Measurements from ENCODE around the gene MRPL14.
"Not testable (repeated sequence)": the region's sequence is repeated elsewhere in the genome, so short reads cannot be mapped to it uniquely, and the experiment has no call there.

MRPL14 gene

GRCh38 chr6:44149369-44150012 lies 22.2 kb upstream of the MRPL14 start:
- DNase-seq = no peak

- no peak for DNase-seq
Measured at GRCh38 chr6:44148306-44148705, 21.1 kb upstream of the MRPL14 start.

DNA sequence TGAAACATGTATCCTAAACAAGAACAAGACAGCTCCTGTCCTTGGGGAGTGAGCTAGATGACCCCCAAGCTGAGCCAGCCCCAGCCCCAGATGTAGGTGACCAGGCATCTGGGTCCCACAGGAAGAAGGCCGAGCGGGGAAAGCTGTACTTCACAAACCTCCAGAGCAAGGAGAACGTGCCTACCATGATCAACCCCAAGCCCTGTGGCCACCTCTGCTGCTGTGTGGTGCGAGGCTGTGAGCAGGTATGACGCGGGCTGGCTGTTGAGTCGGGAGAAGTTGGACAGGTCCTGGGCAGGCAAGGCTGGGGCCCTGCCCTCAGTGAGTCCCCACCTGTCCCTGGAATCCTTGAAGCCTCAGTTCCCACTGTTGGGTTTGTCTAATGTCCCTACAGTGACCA lies 20.0 kb upstream of the MRPL14 start:
- no peak for DNase-seq

GRCh38 chr6:44146685-44147084 lies 19.4 kb upstream of the MRPL14 start:
- no peak for DNase-seq

- no peak for DNase-seq
Measured at GRCh38 chr6:44145839-44146238, 18.6 kb upstream of the MRPL14 start.

DNA sequence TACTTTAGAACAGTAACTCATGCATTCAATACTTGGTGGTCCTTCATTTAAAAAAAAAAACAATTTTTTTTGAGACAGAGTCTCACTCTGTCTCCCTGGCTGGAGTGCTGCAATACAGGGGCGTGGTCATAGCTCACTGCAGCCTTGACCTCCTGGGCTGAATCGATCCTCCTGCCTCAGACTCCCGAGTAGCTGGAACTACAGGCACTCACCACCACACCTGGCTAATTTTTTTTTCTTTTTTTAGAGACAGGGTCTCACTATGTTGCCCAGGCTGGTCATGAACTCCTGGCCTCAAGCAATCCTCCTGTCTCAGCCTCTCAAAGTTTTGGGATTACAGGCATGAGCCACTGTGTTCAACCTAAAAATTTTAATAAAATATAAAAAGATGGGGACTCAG lies 17.3 kb upstream of the MRPL14 start:
- DNase-seq = not testable (repeated sequence)

GRCh38 chr6:44143731-44144130 lies 16.5 kb upstream of the MRPL14 start:
- DNase-seq = no peak

DNA sequence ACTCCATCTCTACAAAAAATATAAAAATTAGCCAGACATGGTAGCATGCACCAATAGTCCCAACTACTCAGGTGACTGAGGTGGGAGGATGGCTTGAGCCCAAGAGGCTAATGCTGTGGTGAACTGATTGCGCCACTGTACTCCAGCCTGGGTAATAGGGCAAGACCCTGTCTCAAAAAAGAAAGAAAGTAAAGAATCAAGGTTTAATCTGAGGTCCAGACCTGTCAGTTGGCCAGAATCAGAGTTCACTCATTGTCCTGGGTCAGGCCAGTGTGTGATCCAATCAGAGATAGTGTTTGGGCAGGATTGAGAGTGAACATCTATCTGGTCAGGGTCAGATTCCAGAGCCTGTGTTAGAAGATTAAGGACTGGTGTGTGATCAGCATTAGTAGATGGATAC lies 15.6 kb upstream of the MRPL14 start:
- no peak for DNase-seq

DNA sequence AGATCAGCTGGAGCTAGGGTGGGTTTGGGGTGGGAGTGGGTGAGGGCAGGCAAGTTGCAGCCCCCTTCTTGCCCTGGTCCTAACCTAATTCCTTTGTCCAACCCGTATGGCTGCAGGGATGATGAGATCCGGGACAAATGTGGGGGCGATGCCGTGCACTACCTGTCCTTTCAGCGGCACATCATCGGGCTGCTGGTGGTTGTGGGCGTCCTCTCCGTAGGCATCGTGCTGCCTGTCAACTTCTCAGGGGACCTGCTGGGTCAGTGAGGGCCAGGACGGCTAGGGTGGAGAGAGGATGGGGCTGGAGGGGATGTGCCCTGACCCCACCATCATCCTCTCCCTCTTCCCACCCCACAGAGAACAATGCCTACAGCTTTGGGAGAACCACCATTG lies 12.1 kb upstream of the MRPL14 start:
- DNase-seq = no peak

GRCh38 chr6:44138717-44139350 lies 11.6 kb upstream of the MRPL14 start:
- DNase-seq = no peak

GRCh38 chr6:44135875-44136274 lies 8.6 kb upstream of the MRPL14 start:
- DNase-seq = no peak

GRCh38 chr6:44135173-44135758 lies 8.0 kb upstream of the MRPL14 start:
- DNase-seq = no peak

- no peak for DNase-seq
Measured at GRCh38 chr6:44133981-44134711, 6.9 kb upstream of the MRPL14 start.

- peak; percentile 53 to 77 for DNase-seq
Measured at GRCh38 chr6:44133003-44133931, 6.0 kb upstream of the MRPL14 start.

- DNase-seq = no peak
Measured at GRCh38 chr6:44132476-44132875, 5.2 kb upstream of the MRPL14 start.

GRCh38 chr6:44131892-44132291 lies 4.6 kb upstream of the MRPL14 start:
- no peak for DNase-seq

DNA sequence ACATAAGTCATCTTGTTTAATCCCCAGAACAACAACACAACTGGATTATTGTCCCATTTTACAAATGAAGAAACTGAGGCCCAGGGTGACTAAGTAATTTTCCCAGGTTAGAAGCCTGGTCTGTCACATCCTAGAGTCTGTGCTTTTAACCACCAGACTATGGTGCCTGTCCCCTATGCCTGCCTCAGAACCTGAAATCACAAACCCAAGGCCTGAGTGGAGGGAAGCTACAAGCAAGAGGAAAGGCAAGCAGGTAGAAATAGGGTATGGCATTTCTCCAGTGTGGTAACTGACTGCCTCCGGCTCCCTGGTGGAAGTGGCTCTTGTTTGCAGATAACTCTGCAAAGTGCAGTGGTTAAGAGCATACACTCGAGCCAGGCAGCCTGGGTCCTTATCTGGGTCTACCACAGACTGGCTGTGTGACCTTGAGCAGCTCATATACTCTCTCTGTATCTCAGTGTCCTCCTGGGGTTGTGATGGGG lies 2.6 kb upstream of the MRPL14 start:
- no peak for DNase-seq

GRCh38 chr6:44128020-44128917 lies 1.0 kb upstream of the MRPL14 start:
- DNase-seq = no peak

DNA sequence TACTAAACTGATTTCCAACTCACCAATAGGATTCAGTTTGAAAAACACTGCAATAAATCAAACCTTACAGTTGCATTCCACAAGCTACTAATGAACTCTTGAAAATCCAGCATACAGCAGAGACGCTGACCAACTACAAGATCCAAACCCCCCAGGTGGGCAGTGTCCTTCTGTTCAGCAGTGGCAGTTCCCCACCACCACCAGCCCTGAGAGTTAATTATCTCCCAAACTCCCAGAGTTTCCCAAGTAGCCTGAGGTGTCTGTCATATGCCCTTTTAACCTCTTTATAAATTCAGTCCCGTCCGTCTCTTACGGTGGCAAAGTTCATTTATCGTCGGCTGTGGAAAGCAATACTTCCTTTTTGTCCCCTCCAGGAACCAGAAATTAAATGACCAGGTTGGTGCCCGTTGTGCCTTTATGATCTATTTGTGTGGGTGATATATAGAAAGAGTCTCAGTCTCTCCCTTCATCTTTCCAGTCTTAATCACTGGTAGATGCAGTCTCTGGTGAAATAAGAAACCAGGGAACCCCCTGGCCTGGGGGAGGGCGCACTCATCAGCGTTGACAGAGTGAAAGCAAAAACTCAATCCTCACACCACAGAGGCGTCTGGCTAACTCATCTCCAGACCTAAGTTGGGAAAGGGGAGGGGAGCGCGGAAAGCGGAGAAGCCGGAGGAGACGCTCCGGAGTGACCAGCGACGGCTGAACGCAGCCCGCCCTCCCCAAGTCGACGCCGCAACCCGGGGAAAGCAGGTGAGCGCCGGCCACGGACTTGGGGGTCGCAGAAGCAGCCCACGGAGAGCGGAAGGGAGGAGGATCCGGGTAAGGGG lies 717 bp downstream of the MRPL14 start:
- peak in 1 of 2 experiments; percentile 53 for DNase-seq

DNA sequence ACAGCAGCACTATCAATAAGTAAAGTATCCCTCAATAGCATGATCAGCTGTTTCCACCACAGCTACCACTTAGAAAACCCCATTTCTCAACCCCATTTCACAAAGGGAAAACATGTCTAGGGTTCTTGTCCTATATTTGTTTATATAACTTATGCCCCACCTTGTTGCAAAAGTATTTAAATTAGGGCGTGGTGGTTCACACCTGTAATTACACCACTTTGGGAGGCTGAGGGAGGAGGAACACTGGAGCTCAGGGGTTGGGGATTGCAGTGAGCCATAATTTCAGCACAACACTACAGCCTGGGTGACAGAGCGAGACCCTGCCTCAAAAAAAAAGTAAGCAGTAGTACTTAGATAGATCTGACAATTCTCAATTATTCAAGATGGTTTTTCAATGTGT lies 3.7 kb downstream of the MRPL14 start:
- no peak for DNase-seq

DNA sequence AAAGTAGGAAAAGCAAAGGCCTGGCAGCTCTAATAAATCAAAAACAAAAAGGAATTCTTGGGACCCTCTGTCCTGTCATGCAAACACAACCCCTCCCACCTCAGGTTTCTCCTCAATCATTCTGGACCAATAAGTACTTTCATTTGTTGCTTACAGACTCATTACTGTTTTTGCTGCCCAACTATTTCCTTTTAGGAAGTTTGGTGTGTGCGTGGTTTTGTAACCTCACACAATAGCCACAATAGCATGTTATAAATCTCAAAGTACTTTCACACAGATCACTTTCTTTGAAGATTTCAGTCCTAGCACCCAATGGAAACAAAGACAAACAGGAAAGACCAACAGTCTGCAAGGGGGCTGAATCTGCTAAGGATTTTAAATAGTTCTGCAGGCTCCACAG lies 4.5 kb downstream of the MRPL14 start:
- DNase-seq = no peak
